Mesenchymal stem cell (in vitro differentiated cells and primary cell): ENCODE measurements around the gene PARP14.
"Not testable (repeated sequence)": the region's sequence is repeated elsewhere in the genome, so short reads cannot be mapped to it uniquely, and the experiment has no call there.

ENCODE experiments used
- DNase-seq: peaks from one replicate; pipeline ENCODE4 v3.0.0-alpha.2; 2013
- H2AFZ ChIP-seq: one replicate; pipeline ENCODE4 v1.6.1; 2013; ENCODE audit warnings: low read depth, mild to moderate bottlenecking, control low read depth, inconsistent platforms, low read length, moderate library complexity
- H2AK5ac ChIP-seq: 2 replicates; pipeline ENCODE4 v1.6.1; 2013; ENCODE audit warnings: low read length, moderate library complexity, mild to moderate bottlenecking, inconsistent platforms; ENCODE audit not compliant: severe bottlenecking
- H2BK120ac ChIP-seq: one replicate; pipeline ENCODE4 v1.6.1; 2013; ENCODE audit warnings: low read depth, mild to moderate bottlenecking, inconsistent platforms, low read length, moderate library complexity
- H2BK12ac ChIP-seq, 2 experiments: one replicate each; pipeline ENCODE4 v1.6.1; 2013; ENCODE audit warnings: inconsistent platforms in 2 of 2, low read length in 2 of 2, mild to moderate bottlenecking in 2 of 2, moderate library complexity in 2 of 2, control low read depth in 1 of 2
- H2BK15ac ChIP-seq: one replicate; pipeline ENCODE4 v1.6.1; 2013; ENCODE audit warnings: mild to moderate bottlenecking, low read depth, inconsistent platforms; ENCODE audit not compliant: poor library complexity, severe bottlenecking
- H2BK5ac ChIP-seq: 2 replicates; pipeline ENCODE4 v1.6.1; 2013; ENCODE audit warnings: low read depth, mild to moderate bottlenecking, low read length, control low read depth, inconsistent platforms; ENCODE audit not compliant: poor library complexity, severe bottlenecking
- H3K14ac ChIP-seq, 2 experiments: one replicate each; pipeline ENCODE4 v1.6.1; 2013; ENCODE audit warnings: inconsistent platforms in 2 of 2, low read length in 2 of 2, control low read depth in 1 of 2, mild to moderate bottlenecking in 1 of 2, moderate library complexity in 1 of 2
- H3K18ac ChIP-seq, 2 experiments: one replicate each; pipeline ENCODE4 v1.6.1; 2013; ENCODE audit warnings: inconsistent platforms in 2 of 2, low read length in 2 of 2, control low read depth in 1 of 2, low read depth in 1 of 2, mild to moderate bottlenecking in 1 of 2
- H3K23ac ChIP-seq, 2 experiments: one replicate each; pipeline ENCODE4 v1.6.1; 2013; ENCODE audit warnings: inconsistent platforms in 2 of 2, low read length in 2 of 2, mild to moderate bottlenecking in 2 of 2, moderate library complexity in 2 of 2, control low read depth in 1 of 2
- H3K27ac ChIP-seq: 2 replicates; pipeline ENCODE4 v1.5.1; 2013; ENCODE audit warnings: mild to moderate bottlenecking, moderate library complexity, low read length, control low read depth, inconsistent platforms; ENCODE audit not compliant: poor library complexity, severe bottlenecking
- H3K27me3 ChIP-seq, 2 experiments: 2 replicates each; pipeline versions ENCODE4 v1.6.1 to v1.7.0; 2013; ENCODE audit warnings: low read length in 2 of 2, mild to moderate bottlenecking in 2 of 2, moderate library complexity in 2 of 2, control low read depth in 1 of 2, inconsistent platforms in 1 of 2; ENCODE audit not compliant: control insufficient read depth in 1 of 2, insufficient read depth in 1 of 2
- H3K36me3 ChIP-seq, 2 experiments: 2 replicates each; pipeline versions ENCODE4 v1.6.1 to v1.7.0; 2013; ENCODE audit warnings: low read length in 2 of 2, control low read depth in 1 of 2, inconsistent platforms in 1 of 2, low read depth in 1 of 2, mild to moderate bottlenecking in 1 of 2; ENCODE audit not compliant: insufficient read depth in 2 of 2, control insufficient read depth in 1 of 2
- H3K4ac ChIP-seq, 2 experiments: one replicate each; pipeline ENCODE4 v1.6.1; 2013; ENCODE audit warnings: inconsistent platforms in 2 of 2, low read length in 2 of 2, mild to moderate bottlenecking in 2 of 2, moderate library complexity in 2 of 2, control low read depth in 1 of 2, low read depth in 1 of 2
- H3K4me1 ChIP-seq: 2 replicates; pipeline ENCODE4 v1.6.1; 2013; ENCODE audit warnings: low read depth, low read length, control low read depth; ENCODE audit not compliant: control insufficient read depth, insufficient read depth
- H3K4me2 ChIP-seq: 2 replicates; pipeline ENCODE4 v1.6.1; 2013; ENCODE audit warnings: low read length, mild to moderate bottlenecking, inconsistent platforms; ENCODE audit not compliant: poor library complexity, severe bottlenecking
- H3K4me3 ChIP-seq, 2 experiments: 2 replicates each; pipeline versions ENCODE4 v1.5.1 to v1.7.0; 2013; ENCODE audit warnings: low read length in 2 of 2, mild to moderate bottlenecking in 2 of 2, control low read depth in 1 of 2, low read depth in 1 of 2; ENCODE audit not compliant: insufficient read depth in 1 of 2
- H3K79me1 ChIP-seq: replicated peaks from 2 replicates; pipeline ENCODE4 v1.6.1; 2013; ENCODE audit warnings: mild to moderate bottlenecking, control low read depth, low read length, inconsistent platforms; ENCODE audit not compliant: poor library complexity, severe bottlenecking
- H3K9ac ChIP-seq: 2 replicates; pipeline ENCODE4 v1.7.0; 2013; ENCODE audit warnings: mild to moderate bottlenecking, low read length, moderate library complexity
- H3K9me3 ChIP-seq: 2 replicates; pipeline ENCODE4 v1.7.0; 2013; ENCODE audit warnings: mild to moderate bottlenecking, low read length; ENCODE audit not compliant: control insufficient read depth
- H4K8ac ChIP-seq: one replicate; pipeline ENCODE4 v1.6.1; 2013; ENCODE audit warnings: inconsistent platforms, mild to moderate bottlenecking, low read length, moderate library complexity
- H4K91ac ChIP-seq: one replicate; pipeline ENCODE4 v1.6.1; 2013; ENCODE audit warnings: mild to moderate bottlenecking, low read length, inconsistent platforms
- WGBS: methylation state at CpG from one replicate; pipeline ENCODE4 v1.1.7; 2013; ENCODE audit warnings: mixed read lengths; 5-methylcytosine and 5-hydroxymethylcytosine counted together

The PARP14 gene

DNA sequence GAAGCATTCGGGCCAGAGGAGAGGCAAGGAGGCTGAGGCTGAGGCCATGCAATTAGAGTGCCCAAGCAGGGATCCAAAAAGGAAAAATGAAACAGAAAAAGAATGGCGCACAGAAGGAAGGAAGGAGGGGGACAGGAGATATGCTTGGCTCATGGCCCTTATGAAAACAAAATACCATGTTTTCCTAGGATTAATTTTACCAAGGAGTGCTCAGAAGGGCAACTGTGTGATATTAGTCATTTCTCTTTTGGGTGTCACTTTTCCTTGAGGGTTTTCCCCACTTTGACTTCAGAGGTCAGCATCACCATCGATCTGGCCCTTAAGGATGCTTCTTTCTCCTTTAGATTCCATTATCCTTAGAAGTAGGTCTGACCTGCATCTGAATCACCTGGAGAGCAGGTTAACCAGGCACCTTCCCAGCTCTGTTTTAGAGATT, 1.4 kb downstream of the PARP14 start:
- no peaks in the 10 kb centered on the region for H3K9me3 ChIP-seq
- peak overlapping the region; percentile 77 for H3K4me2 ChIP-seq
- WGBS, result 96% methylated on average over 3 of the region's 3 CpGs
- H3K23ac ChIP-seq, result peak overlapping the region in 1 of 2 experiments; percentile 74
- no peak overlapping the region for H2BK12ac ChIP-seq
- peak overlapping the region; percentile 33 for H4K8ac ChIP-seq
- H4K91ac ChIP-seq, result no peak overlapping the region
- H3K4ac ChIP-seq, result peak overlapping the region in 1 of 2 experiments; percentile 4
- no peak overlapping the region for H2AFZ ChIP-seq
- H3K27me3 ChIP-seq, result no peaks in the 10 kb centered on the region
- H3K4me3 ChIP-seq, result peak overlapping the region in 1 of 2 experiments; percentile 92
- no peak overlapping the region for H3K14ac ChIP-seq
- no peak for DNase-seq
- H3K4me1 ChIP-seq, result peaks cover 14% of the 10 kb centered on the region
- H3K18ac ChIP-seq, result no peak overlapping the region
- peaks cover 16% of the 10 kb centered on the region for H3K79me1 ChIP-seq
- no peak overlapping the region for H3K27ac ChIP-seq
- H3K36me3 ChIP-seq, result peaks cover 6 to 16% of the 10 kb centered on the region in 2 experiments
- no peak overlapping the region for H2BK15ac ChIP-seq
- no peak overlapping the region for H2BK120ac ChIP-seq
- no peak overlapping the region for H2AK5ac ChIP-seq
- no peak overlapping the region for H2BK5ac ChIP-seq
- peak overlapping the region; percentile 94 for H3K9ac ChIP-seq

- WGBS, result 97% methylated on average over 5 of the region's 11 CpGs
- H2BK5ac ChIP-seq, H3K4me3 ChIP-seq, H3K9ac ChIP-seq, H2AK5ac ChIP-seq, H2AFZ ChIP-seq, H3K27me3 ChIP-seq, H3K27ac ChIP-seq, H3K23ac ChIP-seq, H3K14ac ChIP-seq, H3K4ac ChIP-seq, H2BK12ac ChIP-seq, H2BK120ac ChIP-seq, H3K9me3 ChIP-seq, H3K4me2 ChIP-seq, H4K8ac ChIP-seq, H2BK15ac ChIP-seq, H4K91ac ChIP-seq, H3K18ac ChIP-seq: not testable (repeated sequence)
- Histone ChIP-seq H3K4me1 (peaks cover 14% of the 10 kb centered on the region), H3K36me3 (peaks cover 13 to 16% of the 10 kb centered on the region in 2 experiments), H3K79me1 (peaks cover 16% of the 10 kb centered on the region)
- DNase-seq, result peak; percentile 50
These were observed 2.3 kb downstream of the PARP14 start for GRCh38 chr3:122682778-122683411.

DNA sequence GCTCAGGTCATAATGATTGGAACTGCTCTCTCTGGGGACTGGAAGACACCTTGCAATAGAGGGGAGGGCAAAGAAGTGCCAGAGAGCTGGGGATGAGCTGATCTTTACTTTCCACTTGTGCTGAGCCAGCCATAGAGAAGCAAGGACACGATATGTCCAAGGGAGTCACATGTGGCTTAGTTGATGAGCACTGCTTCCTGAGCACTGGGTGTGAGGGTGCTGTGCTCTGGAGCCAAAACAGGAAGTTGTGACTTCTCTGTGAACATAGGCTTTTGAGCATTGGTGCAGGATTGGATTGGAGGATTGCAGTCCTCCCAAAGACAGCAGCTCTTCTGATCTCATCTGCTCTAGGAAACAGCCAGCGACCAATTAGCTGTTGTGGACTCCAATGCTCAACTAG, 6.7 kb downstream of the PARP14 start:
- Histone ChIP-seq H3K4me2 (no peak overlapping the region), H2AFZ (no peak overlapping the region), H3K9ac (no peak overlapping the region), H3K4me1 (peaks cover 11% of the 10 kb centered on the region), H4K8ac (no peak overlapping the region), H3K4ac (no peak overlapping the region), H3K23ac (no peak overlapping the region), H2BK5ac (no peak overlapping the region), H3K27ac (no peak overlapping the region), H3K79me1 (peaks cover 6% of the 10 kb centered on the region), H3K4me3 (no peak overlapping the region), H2AK5ac (no peak overlapping the region), H2BK15ac (no peak overlapping the region), H2BK12ac (no peak overlapping the region), H2BK120ac (no peak overlapping the region), H3K9me3 (no peaks in the 10 kb centered on the region), H4K91ac (no peak overlapping the region), H3K14ac (no peak overlapping the region), H3K36me3 (peaks cover 13 to 19% of the 10 kb centered on the region in 2 experiments), H3K18ac (no peak overlapping the region), H3K27me3 (no peaks in the 10 kb centered on the region)
- 97% methylated on average over 2 of the region's 2 CpGs for WGBS
- DNase-seq, result no peak

DNA sequence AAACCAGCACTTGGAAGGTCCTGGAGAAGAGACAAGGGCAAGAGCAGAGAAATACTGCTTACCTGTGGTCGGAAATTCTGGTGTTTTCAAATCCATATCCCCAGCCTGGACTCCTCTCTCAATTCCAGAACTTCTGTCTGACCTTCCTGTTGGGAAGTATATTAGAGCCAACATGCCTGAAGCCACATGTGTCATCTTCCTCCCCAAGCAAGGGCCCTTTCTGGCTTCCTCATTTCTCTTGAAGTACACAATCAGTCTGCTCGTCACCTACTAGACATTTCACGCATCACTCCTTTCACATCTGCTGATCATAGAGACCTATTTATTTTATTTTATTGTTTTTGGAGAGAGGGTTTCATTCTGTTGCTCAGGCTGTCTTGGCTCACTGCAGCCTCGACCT, 8.4 kb downstream of the PARP14 start:
- Histone ChIP-seq H2AFZ (no peak overlapping the region), H3K14ac (no peak overlapping the region), H3K4me2 (no peak overlapping the region), H3K4ac (no peak overlapping the region), H3K27ac (no peak overlapping the region), H3K27me3 (no peaks in the 10 kb centered on the region), H4K91ac (no peak overlapping the region), H3K18ac (no peak overlapping the region), H2AK5ac (no peak overlapping the region), H2BK120ac (no peak overlapping the region), H3K9ac (no peak overlapping the region), H3K4me3 (no peak overlapping the region), H2BK15ac (no peak overlapping the region), H3K9me3 (no peaks in the 10 kb centered on the region), H3K36me3 (peaks cover 13 to 35% of the 10 kb centered on the region in 2 experiments), H2BK5ac (no peak overlapping the region), H3K4me1 (peaks cover 9% of the 10 kb centered on the region), H2BK12ac (no peak overlapping the region), H3K23ac (no peak overlapping the region), H4K8ac (no peak overlapping the region), H3K79me1 (peaks cover 3% of the 10 kb centered on the region)
- 86% methylated on average over 3 of the region's 4 CpGs for WGBS
- DNase-seq, result no peak
